ENCODE measurements around the gene SLC22A23. TPM values are rescaled to one million over a fixed set of nuclear protein-coding genes. Genes with fewer than 3 reads are reported as not detected.

Gene SLC22A23
- total and polyA plus RNA-seq, 2 of the 4 experiments (the other 2 are of a cell fraction) = 0.72 to 1.6 TPM

GRCh38 chr6:3261518-3261820 is 195.4 kb downstream of the SLC22A23 start:
- Histone ChIP-seq H2BK5ac (ENCODE audit: low read depth, low read length, poor library complexity, severe bottlenecking) (no peak overlapping the region), H2AK9ac (replicated peaks; ENCODE audit: low read depth, low read length, poor library complexity) (no peak overlapping the region), H2AK5ac (ENCODE audit: low read depth, low read length) (no peak overlapping the region), H3K36me3 (ENCODE audit: control insufficient read depth, insufficient read depth, low read length) (peaks cover 11% of the 10 kb centered on the region), H4K91ac (ENCODE audit: insufficient read depth, low read depth, low read length) (no peak overlapping the region), H2BK120ac (ENCODE audit: low read depth, low read length) (no peak overlapping the region), H3K4me2 (ENCODE audit: low read depth, low read length) (no peak overlapping the region), H3K27ac (ENCODE audit: insufficient read depth, low read length) (no peak overlapping the region), H3K23ac (ENCODE audit: low read depth, low read length) (no peak overlapping the region), H3K9ac (ENCODE audit: low read depth, low read length) (no peak overlapping the region), H3K9me3 (ENCODE audit: control insufficient read depth, insufficient read depth, low read length) (no peaks in the 10 kb centered on the region), H3K18ac (ENCODE audit: low read depth, low read length) (no peak overlapping the region), H2BK15ac (ENCODE audit: low read depth, low read length) (no peak overlapping the region), H4K8ac (ENCODE audit: low read depth in 2 of 2, low read length in 2 of 2) (no peak overlapping the region), H3K4me1 (ENCODE audit: control insufficient read depth, insufficient read depth, low read length) (peaks cover 11% of the 10 kb centered on the region; the same call in 1 of the 2 replicates), H3K9me1 (ENCODE audit: insufficient read depth, low read length) (peaks cover 7% of the 10 kb centered on the region; the same call in 1 of the 2 replicates), H4K5ac (ENCODE audit: low read depth, low read length) (no peak overlapping the region), H3K4me3 (ENCODE audit: insufficient read depth, low read depth, low read length) (no peak overlapping the region), H2BK20ac (ENCODE audit: low read depth, low read length) (no peak overlapping the region), H3K79me1 (ENCODE audit: low read depth in 1 of 2, low read length in 2 of 2) (peaks cover 40 to 68% of the 10 kb centered on the region in 2 experiments), H3K4ac (ENCODE audit: low read depth, low read length) (no peak overlapping the region), H3K27me3 (ENCODE audit: control insufficient read depth, insufficient read depth, low read length) (peaks cover 1% of the 10 kb centered on the region; the same call in 1 of the 2 replicates), H3K56ac (ENCODE audit: extremely low read depth, insufficient read depth, low read length) (no peak overlapping the region), H3K14ac (replicated peaks; ENCODE audit: low read depth, low read length) (no peak overlapping the region), H4K20me1 (ENCODE audit: insufficient read depth, low read length) (peaks cover 34% of the 10 kb centered on the region), H2AFZ (replicated peaks; ENCODE audit: low read length, poor library complexity) (no peak overlapping the region)
- dilution Hi-C loops (cut with HindIII; ENCODE audit: low sequenced_read_pairs, unreplicated experiment) = no loop called here
- intact Hi-C loops (cut with micrococcal nuclease) = no loop called here
- POLR2A ChIA-PET (ENCODE audit: unreplicated experiment) = no interaction called here
- DNase-seq = no peak
- in situ Hi-C loops (cut with MboI; ENCODE audit: low sequenced_read_pairs) = no loop called here
- no CpG with 5 or more reads among the region's 6 CpGs for WGBS, 2 experiments (ENCODE audit: extremely low coverage in 2 of 2, insufficient read length in 1 of 2)
- TF ChIP-seq MAZ (IDR thresholded peaks at IDR 0.05; ENCODE audit: borderline replicate concordance, low read depth, low read length) (no peak), POLR2A (IDR thresholded peaks at IDR 0.05; ENCODE audit: low read depth, low read length) (no peak), FOS (IDR thresholded peaks at IDR 0.05; ENCODE audit: low read depth, low read length) (no peak), CHD1 (IDR thresholded peaks at IDR 0.05; ENCODE audit: low read depth, low read length) (no peak), CEBPB (IDR thresholded peaks at IDR 0.05; ENCODE audit: low read depth, low read length) (no peak), MXI1 (IDR thresholded peaks at IDR 0.05; ENCODE audit: borderline replicate concordance, low read depth, low read length) (no peak), NFE2L2 (IDR thresholded peaks at IDR 0.05; ENCODE audit: low read depth, low read length) (no peak), RFX5 (IDR thresholded peaks at IDR 0.05; ENCODE audit: low read depth, low read length) (no peak), RCOR1 (IDR thresholded peaks at IDR 0.05; ENCODE audit: insufficient replicate concordance, low read length) (no peak), MAFK (IDR thresholded peaks at IDR 0.05; ENCODE audit: low read depth, low read length) (no peak), BHLHE40 (IDR thresholded peaks at IDR 0.05; ENCODE audit: low read depth, low read length) (no peak), CTCF (conservative IDR thresholded peaks at IDR 0.05; ENCODE audit: low read depth, low read length) (no peak), SMC3 (IDR thresholded peaks at IDR 0.05; ENCODE audit: low read depth, low read length) (no peak), USF2 (IDR thresholded peaks at IDR 0.05; ENCODE audit: low read depth, low read length) (no peak), RAD21 (IDR thresholded peaks at IDR 0.05; ENCODE audit: low read length) (no peak)
- TF ChIP-seq, protein P1, sequence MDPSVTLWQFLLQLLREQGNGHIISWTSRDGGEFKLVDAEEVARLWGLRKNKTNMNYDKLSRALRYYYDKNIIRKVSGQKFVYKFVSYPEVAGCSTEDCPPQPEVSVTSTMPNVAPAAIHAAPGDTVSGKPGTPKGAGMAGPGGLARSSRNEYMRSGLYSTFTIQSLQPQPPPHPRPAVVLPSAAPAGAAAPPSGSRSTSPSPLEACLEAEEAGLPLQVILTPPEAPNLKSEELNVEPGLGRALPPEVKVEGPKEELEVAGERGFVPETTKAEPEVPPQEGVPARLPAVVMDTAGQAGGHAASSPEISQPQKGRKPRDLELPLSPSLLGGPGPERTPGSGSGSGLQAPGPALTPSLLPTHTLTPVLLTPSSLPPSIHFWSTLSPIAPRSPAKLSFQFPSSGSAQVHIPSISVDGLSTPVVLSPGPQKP (IDR thresholded peaks at IDR 0.05; ENCODE audit: borderline replicate concordance, low read depth, low read length) = no peak
- no TSS peak for BruUV-seq (replicated peaks)
- CTCF ChIA-PET = interaction anchor here (0.6 to 1.1 kb wide), 3 partner anchors 15 to 521 kb away, joined by 3 to 4 read pairs (median 3); no protein-coding TSS in a partner anchor
- no peak for ATAC-seq (ENCODE audit: low read depth)
